HG02763 (cell line): ENCODE measurements around the gene WIPI1.
A peak's percentile ranks its signal among the peaks of the same experiment; 100 is the strongest.

Source experiments
- ATAC-seq: cut with Tn5 transposase; IDR thresholded peaks from one replicate; pipeline ENCODE4 v1.9.1; 2021; ENCODE audit warnings: mild to moderate bottlenecking, moderate library complexity; ENCODE audit not compliant: unreplicated experiment

Gene WIPI1

GRCh38 chr17:68439656-68440290 lies 17.5 kb downstream of the WIPI1 start:
- ATAC-seq: no peak

DNA sequence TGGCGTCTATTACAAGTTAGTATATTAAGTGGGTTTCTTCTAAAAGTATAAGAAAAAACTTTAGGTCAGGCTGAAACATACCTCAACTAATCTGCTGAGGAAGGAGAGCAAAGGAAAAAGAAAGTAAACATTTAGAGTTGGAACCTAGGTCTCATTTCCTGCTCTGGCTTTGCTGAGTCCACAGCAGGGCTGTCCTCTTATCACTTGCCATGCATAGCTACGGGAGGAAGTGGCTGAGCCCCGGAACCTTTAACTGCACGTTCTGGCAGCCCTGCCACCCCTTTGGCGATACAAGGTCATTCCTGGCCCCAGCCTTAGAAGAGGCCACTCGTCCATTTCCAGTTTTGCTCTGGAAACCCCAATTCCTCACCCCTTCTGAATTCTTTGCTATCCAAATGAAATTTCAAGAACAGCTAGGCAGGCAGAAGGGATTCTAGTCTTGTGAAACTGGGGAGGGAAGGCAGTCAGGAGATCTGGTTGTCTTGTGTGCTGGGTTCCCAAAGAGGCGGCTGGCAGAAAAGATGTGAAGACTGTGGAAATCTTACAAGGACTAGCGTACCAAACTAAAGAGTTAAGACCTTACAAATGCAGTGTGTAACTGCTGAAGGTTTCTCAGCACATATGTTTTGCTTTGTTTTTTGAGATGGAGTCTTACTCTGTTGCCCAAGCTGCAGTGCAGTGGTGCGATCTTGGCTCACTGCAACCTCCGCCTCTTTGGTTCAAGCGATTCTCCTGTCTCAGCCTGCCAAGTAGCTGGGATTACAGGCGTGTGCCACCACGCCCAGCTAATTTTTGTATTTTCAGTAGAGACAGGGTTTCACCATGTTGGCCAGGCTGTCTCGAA lies 19.1 kb downstream of the WIPI1 start:
- ATAC-seq: peak; percentile 69

DNA sequence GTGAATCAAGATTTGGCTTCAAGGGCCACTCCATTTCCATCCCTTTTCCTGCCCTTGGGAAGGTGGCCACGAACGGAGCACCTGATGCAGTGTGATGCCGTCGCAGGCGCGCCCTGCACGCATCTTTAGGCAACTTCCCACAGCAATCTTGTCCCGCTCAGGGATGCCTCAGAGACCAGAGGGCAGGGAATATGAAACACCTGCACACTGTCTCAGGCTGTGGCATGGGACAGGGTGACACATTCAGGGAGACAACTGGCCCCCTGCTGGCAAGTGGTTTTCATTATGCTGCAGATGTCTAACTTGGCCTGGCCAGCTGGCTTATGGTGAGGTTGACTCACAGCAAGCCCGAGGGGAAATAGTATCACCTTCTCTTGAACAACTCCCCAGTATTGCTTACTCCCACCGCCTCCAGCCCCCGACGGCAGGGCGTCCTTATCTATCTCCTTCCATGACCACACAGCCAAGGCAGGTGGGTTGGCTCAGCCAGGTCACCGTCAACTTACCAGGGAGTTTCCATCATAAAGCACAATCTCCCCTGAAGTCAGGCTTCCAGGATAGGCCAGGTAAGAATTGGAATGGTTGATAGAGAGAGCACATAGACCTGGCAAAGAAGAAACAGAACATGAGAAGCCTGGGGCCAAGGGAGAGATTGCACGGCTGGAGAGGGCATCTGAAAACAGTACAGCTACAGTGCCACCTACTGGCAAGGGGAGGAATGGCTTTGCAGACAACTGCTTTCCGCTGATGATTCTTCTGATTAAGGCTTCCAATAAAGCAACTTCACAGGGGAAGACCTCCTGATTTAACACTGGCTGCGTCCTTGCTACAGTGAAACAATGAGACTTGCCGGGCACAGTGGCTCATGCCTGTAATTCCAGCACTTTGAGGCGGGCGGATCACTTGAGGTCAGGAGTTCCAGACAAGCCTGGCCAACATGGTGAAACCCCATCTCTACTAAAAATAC lies 21.1 kb downstream of the WIPI1 start:
- no peak for ATAC-seq

- no peak for ATAC-seq
These were observed 21.9 kb downstream of the WIPI1 start for GRCh38 chr17:68435361-68435760.

- ATAC-seq: no peak
These were observed 23.3 kb downstream of the WIPI1 start for GRCh38 chr17:68433911-68434508.

DNA sequence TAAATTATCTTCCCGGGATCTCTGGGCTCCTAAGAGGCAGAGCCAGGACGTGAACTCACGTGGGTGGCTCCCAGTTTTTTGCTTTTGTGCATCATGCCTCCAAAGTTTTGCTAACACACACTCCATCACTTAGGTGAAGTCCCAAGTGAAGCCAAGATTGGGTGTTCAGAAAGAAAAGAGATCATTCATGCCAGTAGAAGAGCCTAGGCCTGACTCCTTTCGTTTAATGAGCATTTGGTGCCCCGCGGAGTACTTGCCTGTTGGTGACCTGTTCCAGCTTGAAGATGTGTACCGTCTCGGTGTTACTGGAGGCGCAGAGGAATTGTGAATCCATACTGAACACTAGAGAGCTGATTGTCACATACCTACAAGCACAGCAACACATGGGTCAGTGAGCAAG lies 24.1 kb downstream of the WIPI1 start:
- no peak for ATAC-seq

- no peak for ATAC-seq
These were observed 25.0 kb downstream of the WIPI1 start for GRCh38 chr17:68432086-68432864.

DNA sequence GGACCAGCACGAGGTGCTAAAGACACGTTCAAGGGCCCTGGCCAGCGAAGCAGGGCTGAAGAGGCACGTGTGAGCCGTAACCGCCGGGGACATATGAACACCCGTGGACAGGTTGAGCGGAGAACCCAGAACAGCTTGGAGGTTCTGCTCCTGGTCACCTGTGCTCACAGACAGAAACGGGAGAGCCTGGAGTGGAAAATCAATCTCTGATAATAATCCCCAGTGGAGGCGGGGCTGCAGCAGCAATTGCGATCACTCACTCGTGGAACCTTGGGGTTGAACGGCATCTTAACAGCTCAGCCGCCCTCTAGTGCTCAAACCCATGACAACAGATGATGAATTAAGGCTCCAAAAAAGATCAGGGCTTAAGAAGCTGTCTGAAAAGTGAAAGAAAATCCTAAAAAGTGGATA lies 25.6 kb downstream of the WIPI1 start:
- ATAC-seq: no peak

GRCh38 chr17:68431045-68431608 lies 26.2 kb downstream of the WIPI1 start:
- ATAC-seq: no peak

DNA sequence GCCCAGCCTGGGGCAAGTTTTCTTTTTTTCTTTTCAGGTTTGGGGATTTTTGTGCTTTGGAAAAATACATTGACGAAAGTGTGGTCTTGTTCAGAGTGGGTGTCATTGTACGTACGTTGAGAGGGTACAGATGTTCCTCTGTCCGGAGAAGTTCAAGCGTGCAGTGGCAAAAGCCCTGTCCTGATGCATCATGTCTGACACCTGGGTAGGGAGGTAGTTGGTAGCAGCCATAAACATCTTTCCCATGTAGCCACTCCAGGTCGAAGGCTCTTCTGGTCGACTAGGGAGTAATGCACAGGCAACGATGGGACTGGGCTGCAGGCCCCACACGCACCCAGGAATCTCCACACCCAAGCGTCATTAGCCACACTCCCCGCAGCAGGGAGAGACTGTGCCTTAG lies 27.4 kb downstream of the WIPI1 start:
- no peak for ATAC-seq

DNA sequence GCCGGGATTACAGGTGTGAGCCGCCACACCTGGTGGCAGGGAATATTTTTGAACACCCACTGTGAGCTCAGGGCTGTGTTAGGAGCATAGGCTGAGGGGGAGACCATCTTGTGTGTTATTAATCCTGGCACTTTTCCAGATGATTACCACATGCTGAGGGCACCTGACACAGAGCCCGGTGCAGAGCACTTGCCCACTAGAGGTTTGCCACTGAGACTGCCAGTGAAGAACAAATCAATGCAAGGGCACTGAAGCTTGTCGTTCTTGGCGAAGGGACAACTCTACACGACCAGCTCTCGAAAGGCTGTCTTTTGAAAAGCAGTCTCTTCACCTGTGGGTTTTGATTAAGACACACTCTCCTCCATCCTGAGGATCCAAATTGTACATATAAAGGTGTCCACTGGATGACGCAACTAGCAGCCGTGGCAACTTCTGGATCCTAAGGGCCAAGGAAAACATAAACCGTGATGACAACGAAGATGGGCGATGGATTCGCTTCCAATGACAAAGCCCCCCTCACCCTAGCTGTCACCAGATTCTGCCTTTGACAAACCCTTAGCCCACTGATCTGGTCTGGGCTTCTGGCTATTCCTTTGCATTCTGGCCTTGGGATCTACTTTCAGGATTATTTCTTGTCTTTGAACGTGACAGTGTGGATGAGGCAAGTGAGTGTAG lies 28.7 kb downstream of the WIPI1 start:
- ATAC-seq: no peak

DNA sequence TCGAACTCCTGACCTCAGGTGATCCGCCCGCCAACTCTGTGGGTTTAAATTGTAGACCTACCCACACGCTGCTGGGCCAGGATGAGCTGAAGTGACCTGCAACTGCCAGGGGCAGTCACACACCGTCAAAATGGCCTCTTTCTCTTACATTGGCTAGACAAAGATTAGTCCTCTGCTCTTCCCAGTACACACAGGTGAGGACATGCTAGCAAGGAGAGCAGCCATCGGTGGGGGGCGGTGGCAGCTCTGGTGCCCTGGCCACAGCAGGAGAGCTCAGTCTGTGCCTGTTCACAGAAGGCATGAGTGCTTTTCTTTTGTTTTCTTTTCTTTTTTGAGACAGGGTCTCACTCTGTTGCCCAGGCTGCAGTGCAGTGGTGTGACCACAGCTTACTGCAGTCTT lies 29.7 kb downstream of the WIPI1 start:
- ATAC-seq: no peak

DNA sequence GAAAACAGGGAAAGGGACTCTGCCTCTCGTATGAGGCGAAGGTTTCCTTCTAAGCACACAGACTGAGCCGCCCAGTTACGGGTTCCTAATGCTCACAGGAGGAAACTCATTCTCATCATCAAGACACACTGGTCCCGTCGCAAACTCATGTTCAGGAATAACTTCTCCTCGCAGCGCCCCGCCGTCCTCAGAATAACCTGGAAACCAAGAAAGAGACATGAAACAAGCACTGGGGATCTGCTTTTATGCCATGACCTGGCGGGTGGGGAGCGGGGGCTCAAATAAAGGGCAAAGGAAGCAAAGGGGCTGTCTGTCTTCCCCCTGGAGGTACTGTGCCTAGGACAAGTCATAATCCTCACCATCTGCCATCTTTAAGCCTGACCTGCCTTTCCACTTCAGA lies 31.3 kb downstream of the WIPI1 start:
- ATAC-seq: no peak

GRCh38 chr17:68424861-68425260 lies 32.4 kb downstream of the WIPI1 start:
- no peak for ATAC-seq

DNA sequence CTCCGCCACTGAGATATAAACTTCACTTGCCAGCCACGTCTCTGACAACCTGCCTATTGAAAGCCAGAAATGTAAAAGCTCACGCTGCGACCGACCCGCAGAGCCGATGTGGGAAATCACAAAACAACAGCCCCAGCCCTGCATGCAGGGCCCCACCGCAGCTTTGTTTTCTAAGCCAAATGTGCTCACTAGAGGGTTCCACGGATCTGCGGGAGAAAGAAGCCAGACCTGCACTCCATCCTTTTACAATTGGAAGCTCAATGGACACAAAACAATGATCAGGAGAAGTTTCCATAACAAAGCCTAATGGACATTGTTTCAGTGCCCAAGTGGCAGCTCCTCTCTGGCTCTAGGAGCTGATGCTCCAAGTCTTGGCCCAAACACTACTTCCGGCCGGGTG lies 33.1 kb downstream of the WIPI1 start:
- no peak for ATAC-seq

DNA sequence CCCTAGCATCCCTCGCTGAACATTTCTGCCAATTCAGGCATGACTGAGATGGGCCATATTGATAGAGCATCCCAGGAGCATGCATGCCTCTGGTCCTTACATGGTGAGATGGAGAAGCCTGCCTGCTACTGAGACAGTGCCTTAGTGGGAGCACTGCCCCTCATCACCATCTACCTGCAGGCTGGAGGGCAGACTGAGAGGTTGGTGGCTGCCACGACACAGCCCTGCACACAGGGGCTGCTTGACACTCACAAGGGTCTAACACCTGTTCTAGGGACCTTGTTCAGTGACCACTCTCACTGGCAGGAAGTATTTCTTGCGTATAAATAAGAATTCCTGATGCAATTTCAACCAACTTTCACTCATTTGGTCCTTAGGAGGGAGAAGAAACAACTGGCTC lies 34.0 kb downstream of the WIPI1 start:
- ATAC-seq: no peak

DNA sequence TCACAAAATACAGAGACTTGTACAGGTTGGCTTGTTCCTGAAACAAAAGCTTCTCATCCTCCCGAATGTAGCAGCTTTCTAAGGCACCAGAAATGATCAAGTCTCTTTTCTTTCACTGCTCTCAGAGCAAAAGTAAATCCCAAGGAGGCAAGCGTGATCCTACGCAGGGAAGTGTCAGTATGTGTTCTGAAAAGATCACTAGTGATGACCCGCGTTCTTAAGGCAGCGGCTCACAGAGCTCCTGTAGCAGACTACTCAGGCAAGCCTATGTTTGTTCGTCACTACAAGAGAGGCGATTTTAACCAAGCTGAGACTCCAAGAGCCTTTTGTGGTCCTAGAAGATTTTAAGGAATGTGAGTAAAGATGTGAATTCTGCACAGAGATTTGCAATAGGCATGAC lies 34.5 kb downstream of the WIPI1 start:
- ATAC-seq: no peak

DNA sequence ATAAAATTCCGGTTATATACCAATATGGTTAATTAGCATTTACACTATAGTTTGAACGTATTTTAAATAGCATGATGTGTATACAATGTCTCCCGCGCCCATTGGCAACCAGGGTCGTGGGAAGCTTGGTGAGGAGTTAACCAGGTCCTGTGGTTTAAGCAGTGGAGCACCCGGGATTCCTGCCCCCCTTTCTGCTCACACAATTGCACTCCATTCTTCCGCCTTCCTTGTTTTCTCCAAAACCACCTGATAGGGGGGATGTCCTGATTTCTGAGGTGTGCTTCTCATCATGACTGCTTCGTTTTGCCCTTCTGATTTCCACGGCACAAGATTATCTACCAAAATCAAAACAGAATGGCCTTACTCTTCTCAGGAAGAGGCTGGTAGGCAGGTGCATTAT lies 35.8 kb downstream of the WIPI1 start:
- ATAC-seq: no peak

GRCh38 chr17:68420065-68420464 lies 37.2 kb downstream of the WIPI1 start:
- no peak for ATAC-seq
